Measurements from ENCODE around the gene IQCE.

GRCh38 chr7:2634267-2635145, 75.7 kb downstream of the IQCE start:
- no peak for TF ChIP-seq CTCF (IDR thresholded peaks at IDR 0.05)
- no peak for TF ChIP-seq POLR2A (IDR thresholded peaks at IDR 0.05)
